AG09309 (cell line): ENCODE results near the gene MIPOL1.
A peak's percentile ranks its signal among the peaks of the same experiment; 100 is the strongest.

Experiments
- DNase-seq: peaks from one replicate; pipeline ENCODE4 v3.0.0-alpha.2; 2010; ENCODE audit warnings: low read depth
- H3K4me3 ChIP-seq: 2 replicates; pipeline ENCODE4 v1.5.1; 2011; ENCODE audit warnings: mild to moderate bottlenecking, low read depth, low read length, moderate library complexity; ENCODE audit not compliant: control insufficient read depth
- CTCF ChIP-seq: IDR thresholded peaks from 2 replicates; pipeline ENCODE4 v1.5.1; 2011; ENCODE audit warnings: mild to moderate bottlenecking, low read depth, low read length, inconsistent platforms; ENCODE audit not compliant: insufficient read depth, control insufficient read depth; ENCODE audit errors: missing control alignments

Gene MIPOL1

GRCh38 chr14:37598747-37599506 lies 401.2 kb downstream of the MIPOL1 start:
- DNase-seq = no peak
- TF ChIP-seq CTCF = no peak
- H3K4me3 ChIP-seq = no peak overlapping the region

GRCh38 chr14:37599507-37600368 lies 402.0 kb downstream of the MIPOL1 start:
- TF ChIP-seq CTCF = no peak
- H3K4me3 ChIP-seq = peak overlapping the region; percentile 3
- DNase-seq = no peak

- TF ChIP-seq CTCF = no peak
- DNase-seq = no peak
- no peak overlapping the region for H3K4me3 ChIP-seq
These were observed 403.4 kb downstream of the MIPOL1 start for GRCh38 chr14:37600880-37601741.

- no peak for TF ChIP-seq CTCF
- H3K4me3 ChIP-seq = no peak overlapping the region
- no peak for DNase-seq
These were observed 404.1 kb downstream of the MIPOL1 start for GRCh38 chr14:37601865-37602264.
